Measurements from ENCODE around the gene HPSE2.

GRCh38 chr10:98465866-98466265 is 769.8 kb downstream of the HPSE2 start:
- TF ChIP-seq ZNF780A (CRISPR knock-in tag; IDR thresholded peaks at IDR 0.05) (no peak), SMC3 (IDR thresholded peaks at IDR 0.05; ENCODE audit: low read length) (no peak), HDAC1 (CRISPR knock-in tag; IDR thresholded peaks at IDR 0.05) (no peak), DRAP1 (CRISPR knock-in tag; IDR thresholded peaks at IDR 0.05) (no peak), GABPA (IDR thresholded peaks at IDR 0.05; ENCODE audit: low read depth, low read length) (no peak), GABPA (CRISPR knock-in tag; IDR thresholded peaks at IDR 0.05; ENCODE audit: low read depth) (no peak), RNF2 (conservative IDR thresholded peaks at IDR 0.05; ENCODE audit: low read depth) (no peak), CBX2 (IDR thresholded peaks at IDR 0.05; ENCODE audit: low read depth, low read length) (no peak), CBX2 (CRISPR knock-in tag; IDR thresholded peaks at IDR 0.05; ENCODE audit: low read depth) (no peak), TCF7L2 (IDR thresholded peaks at IDR 0.05; ENCODE audit: low read depth, low read length) (no peak), ZFX (CRISPR knock-in tag; IDR thresholded peaks at IDR 0.05; ENCODE audit: low read depth) (no peak), USF2 (IDR thresholded peaks at IDR 0.05; ENCODE audit: low read depth, low read length) (no peak), USF2 (CRISPR knock-in tag; IDR thresholded peaks at IDR 0.05; ENCODE audit: borderline replicate concordance) (no peak), PAX8 (CRISPR knock-in tag; IDR thresholded peaks at IDR 0.05; ENCODE audit: borderline replicate concordance) (no peak)
- TF ChIP-seq, protein P1, sequence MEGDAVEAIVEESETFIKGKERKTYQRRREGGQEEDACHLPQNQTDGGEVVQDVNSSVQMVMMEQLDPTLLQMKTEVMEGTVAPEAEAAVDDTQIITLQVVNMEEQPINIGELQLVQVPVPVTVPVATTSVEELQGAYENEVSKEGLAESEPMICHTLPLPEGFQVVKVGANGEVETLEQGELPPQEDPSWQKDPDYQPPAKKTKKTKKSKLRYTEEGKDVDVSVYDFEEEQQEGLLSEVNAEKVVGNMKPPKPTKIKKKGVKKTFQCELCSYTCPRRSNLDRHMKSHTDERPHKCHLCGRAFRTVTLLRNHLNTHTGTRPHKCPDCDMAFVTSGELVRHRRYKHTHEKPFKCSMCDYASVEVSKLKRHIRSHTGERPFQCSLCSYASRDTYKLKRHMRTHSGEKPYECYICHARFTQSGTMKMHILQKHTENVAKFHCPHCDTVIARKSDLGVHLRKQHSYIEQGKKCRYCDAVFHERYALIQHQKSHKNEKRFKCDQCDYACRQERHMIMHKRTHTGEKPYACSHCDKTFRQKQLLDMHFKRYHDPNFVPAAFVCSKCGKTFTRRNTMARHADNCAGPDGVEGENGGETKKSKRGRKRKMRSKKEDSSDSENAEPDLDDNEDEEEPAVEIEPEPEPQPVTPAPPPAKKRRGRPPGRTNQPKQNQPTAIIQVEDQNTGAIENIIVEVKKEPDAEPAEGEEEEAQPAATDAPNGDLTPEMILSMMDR (CRISPR knock-in tag; IDR thresholded peaks at IDR 0.05) = no peak
